ENCODE measurements around the gene ACOT7.

The ACOT7 gene

DNA sequence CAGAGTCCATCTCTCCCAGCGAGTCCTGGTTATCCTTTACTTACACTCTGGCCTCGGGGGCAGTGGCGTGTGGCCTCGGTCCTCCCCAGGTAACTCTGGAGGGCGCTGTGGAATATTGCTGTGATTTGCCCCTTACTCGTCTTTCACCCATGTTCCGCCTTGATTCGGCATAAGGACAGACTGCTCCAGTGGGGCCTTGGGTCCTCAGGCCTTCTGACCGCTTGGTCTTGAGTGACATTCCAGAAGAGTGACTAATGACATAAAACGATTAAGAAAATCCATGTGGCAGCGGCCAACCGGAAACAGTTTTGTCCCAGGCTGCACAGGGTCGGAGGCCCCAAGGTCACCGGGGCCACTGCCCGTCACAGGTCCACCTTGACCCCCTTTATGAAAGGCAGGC, 168.8 kb downstream of the ACOT7 start:
- Histone ChIP-seq H3K27ac (ENCODE audit: low read depth, low read length) (no peak overlapping the region), H3K9me2 (replicated peaks; ENCODE audit: insufficient read depth, low read length) (no peaks in the 10 kb centered on the region), H3F3A (ENCODE audit: insufficient read depth) (no peaks in the 10 kb centered on the region), H2AFZ (ENCODE audit: low read depth, low read length, severe bottlenecking) (no peak overlapping the region), H3K79me2 (ENCODE audit: insufficient read depth, low read length) (no peaks in the 10 kb centered on the region), H3K27me3 (ENCODE audit: low read length) (no peaks in the 10 kb centered on the region), H3K9ac (ENCODE audit: low read length) (no peak overlapping the region), H3K9me3 (ENCODE audit: insufficient read depth, low read length) (no peaks in the 10 kb centered on the region), H4K20me1 (ENCODE audit: low read depth, low read length) (no peaks in the 10 kb centered on the region), H3K36me3 (ENCODE audit: low read length) (no peaks in the 10 kb centered on the region), H3K4me3 (ENCODE audit: insufficient read depth, low read length, poor library complexity, severe bottlenecking) (no peak overlapping the region), H3K4me2 (ENCODE audit: low read depth, low read length, poor library complexity, severe bottlenecking) (no peak overlapping the region)
- TF ChIP-seq, protein P1, sequence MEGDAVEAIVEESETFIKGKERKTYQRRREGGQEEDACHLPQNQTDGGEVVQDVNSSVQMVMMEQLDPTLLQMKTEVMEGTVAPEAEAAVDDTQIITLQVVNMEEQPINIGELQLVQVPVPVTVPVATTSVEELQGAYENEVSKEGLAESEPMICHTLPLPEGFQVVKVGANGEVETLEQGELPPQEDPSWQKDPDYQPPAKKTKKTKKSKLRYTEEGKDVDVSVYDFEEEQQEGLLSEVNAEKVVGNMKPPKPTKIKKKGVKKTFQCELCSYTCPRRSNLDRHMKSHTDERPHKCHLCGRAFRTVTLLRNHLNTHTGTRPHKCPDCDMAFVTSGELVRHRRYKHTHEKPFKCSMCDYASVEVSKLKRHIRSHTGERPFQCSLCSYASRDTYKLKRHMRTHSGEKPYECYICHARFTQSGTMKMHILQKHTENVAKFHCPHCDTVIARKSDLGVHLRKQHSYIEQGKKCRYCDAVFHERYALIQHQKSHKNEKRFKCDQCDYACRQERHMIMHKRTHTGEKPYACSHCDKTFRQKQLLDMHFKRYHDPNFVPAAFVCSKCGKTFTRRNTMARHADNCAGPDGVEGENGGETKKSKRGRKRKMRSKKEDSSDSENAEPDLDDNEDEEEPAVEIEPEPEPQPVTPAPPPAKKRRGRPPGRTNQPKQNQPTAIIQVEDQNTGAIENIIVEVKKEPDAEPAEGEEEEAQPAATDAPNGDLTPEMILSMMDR (IDR thresholded peaks at IDR 0.05; ENCODE audit: insufficient read depth, low read length, poor library complexity, severe bottlenecking), result no peak
- no peak for TF ChIP-seq EZH2phosphoT487 (conservative IDR thresholded peaks at IDR 0.05; ENCODE audit: low read length)

DNA sequence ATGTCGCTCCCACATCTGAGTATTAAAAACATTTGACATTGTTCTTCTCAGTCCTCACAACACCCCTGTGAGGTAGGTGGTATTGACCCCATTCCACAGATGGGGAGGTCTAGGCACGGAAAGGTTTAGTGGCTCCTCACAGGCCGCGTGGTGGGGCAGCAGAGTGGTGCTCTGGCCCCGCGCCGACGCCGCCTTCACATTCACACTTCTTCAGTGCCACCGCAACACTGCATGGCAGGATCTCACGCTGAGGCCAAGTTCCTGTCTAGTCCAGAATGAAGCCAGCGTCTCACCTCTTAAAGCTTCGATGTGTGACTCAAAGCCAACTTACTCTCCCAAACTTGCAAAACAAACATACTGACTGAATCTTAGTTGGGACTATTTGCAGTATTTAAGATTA, 169.9 kb downstream of the ACOT7 start:
- TF ChIP-seq, protein P1 (IDR thresholded peaks at IDR 0.05; ENCODE audit: insufficient read depth, low read length, poor library complexity, severe bottlenecking), result no peak
- no peak for TF ChIP-seq EZH2phosphoT487 (conservative IDR thresholded peaks at IDR 0.05; ENCODE audit: low read length)
- no peaks in the 10 kb centered on the region for H4K20me1 ChIP-seq (ENCODE audit: low read depth, low read length)
- no peak overlapping the region for H3K27ac ChIP-seq (ENCODE audit: low read depth, low read length)
- H3K4me2 ChIP-seq (ENCODE audit: low read depth, low read length, poor library complexity, severe bottlenecking), result no peak overlapping the region
- no peak overlapping the region for H2AFZ ChIP-seq (ENCODE audit: low read depth, low read length, severe bottlenecking)
- H3K9ac ChIP-seq (ENCODE audit: low read length), result no peak overlapping the region
- H3K36me3 ChIP-seq (ENCODE audit: low read length), result no peaks in the 10 kb centered on the region
- H3K79me2 ChIP-seq (ENCODE audit: insufficient read depth, low read length), result no peaks in the 10 kb centered on the region
- no peaks in the 10 kb centered on the region for H3K27me3 ChIP-seq (ENCODE audit: low read length)
- no peaks in the 10 kb centered on the region for H3K9me2 ChIP-seq (replicated peaks; ENCODE audit: insufficient read depth, low read length)
- H3K9me3 ChIP-seq (ENCODE audit: insufficient read depth, low read length), result no peaks in the 10 kb centered on the region
- H3K4me3 ChIP-seq (ENCODE audit: insufficient read depth, low read length, poor library complexity, severe bottlenecking), result no peak overlapping the region
- no peaks in the 10 kb centered on the region for H3F3A ChIP-seq (ENCODE audit: insufficient read depth)

DNA sequence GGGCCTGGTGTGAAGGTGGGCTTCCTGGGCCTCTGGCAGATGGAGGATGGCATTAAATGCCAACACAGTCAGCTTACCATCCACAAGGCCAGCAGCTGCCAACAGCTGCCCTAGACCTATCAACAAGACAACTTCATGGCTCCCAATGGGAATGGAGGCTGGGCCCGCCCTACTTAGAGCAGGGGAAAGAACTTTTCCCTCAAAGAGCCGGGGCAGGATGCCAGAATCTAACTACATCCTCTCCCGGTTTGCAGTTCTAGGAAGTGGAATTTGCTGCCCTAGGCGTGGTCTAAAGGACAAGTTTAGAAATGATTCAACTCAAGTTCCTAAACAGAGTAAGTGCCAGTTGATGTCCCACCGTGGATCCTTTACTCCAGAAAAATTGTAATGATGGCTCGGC, 170.9 kb downstream of the ACOT7 start:
- no peak overlapping the region for H3K4me2 ChIP-seq (ENCODE audit: low read depth, low read length, poor library complexity, severe bottlenecking)
- TF ChIP-seq EZH2phosphoT487 (conservative IDR thresholded peaks at IDR 0.05; ENCODE audit: low read length), result no peak
- TF ChIP-seq, protein P1 (IDR thresholded peaks at IDR 0.05; ENCODE audit: insufficient read depth, low read length, poor library complexity, severe bottlenecking), result no peak
- H4K20me1 ChIP-seq (ENCODE audit: low read depth, low read length), result no peaks in the 10 kb centered on the region
- no peaks in the 10 kb centered on the region for H3K36me3 ChIP-seq (ENCODE audit: low read length)
- H3K4me3 ChIP-seq (ENCODE audit: insufficient read depth, low read length, poor library complexity, severe bottlenecking), result no peak overlapping the region
- H3K27me3 ChIP-seq (ENCODE audit: low read length), result no peaks in the 10 kb centered on the region
- no peaks in the 10 kb centered on the region for H3F3A ChIP-seq (ENCODE audit: insufficient read depth)
- H3K79me2 ChIP-seq (ENCODE audit: insufficient read depth, low read length), result no peaks in the 10 kb centered on the region
- no peak overlapping the region for H3K27ac ChIP-seq (ENCODE audit: low read depth, low read length)
- H3K9me3 ChIP-seq (ENCODE audit: insufficient read depth, low read length), result no peaks in the 10 kb centered on the region
- H2AFZ ChIP-seq (ENCODE audit: low read depth, low read length, severe bottlenecking), result no peak overlapping the region
- no peak overlapping the region for H3K9ac ChIP-seq (ENCODE audit: low read length)
- H3K9me2 ChIP-seq (replicated peaks; ENCODE audit: insufficient read depth, low read length), result no peaks in the 10 kb centered on the region

Measured in SU-DHL-6 (cell line).